Measurements from ENCODE around the gene DHX38.

- TF ChIP-seq POLR2A (IDR thresholded peaks at IDR 0.05) = peak in 1 of 2 donors; percentile 88
- TF ChIP-seq, protein P1, sequence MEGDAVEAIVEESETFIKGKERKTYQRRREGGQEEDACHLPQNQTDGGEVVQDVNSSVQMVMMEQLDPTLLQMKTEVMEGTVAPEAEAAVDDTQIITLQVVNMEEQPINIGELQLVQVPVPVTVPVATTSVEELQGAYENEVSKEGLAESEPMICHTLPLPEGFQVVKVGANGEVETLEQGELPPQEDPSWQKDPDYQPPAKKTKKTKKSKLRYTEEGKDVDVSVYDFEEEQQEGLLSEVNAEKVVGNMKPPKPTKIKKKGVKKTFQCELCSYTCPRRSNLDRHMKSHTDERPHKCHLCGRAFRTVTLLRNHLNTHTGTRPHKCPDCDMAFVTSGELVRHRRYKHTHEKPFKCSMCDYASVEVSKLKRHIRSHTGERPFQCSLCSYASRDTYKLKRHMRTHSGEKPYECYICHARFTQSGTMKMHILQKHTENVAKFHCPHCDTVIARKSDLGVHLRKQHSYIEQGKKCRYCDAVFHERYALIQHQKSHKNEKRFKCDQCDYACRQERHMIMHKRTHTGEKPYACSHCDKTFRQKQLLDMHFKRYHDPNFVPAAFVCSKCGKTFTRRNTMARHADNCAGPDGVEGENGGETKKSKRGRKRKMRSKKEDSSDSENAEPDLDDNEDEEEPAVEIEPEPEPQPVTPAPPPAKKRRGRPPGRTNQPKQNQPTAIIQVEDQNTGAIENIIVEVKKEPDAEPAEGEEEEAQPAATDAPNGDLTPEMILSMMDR (IDR thresholded peaks at IDR 0.05) = no peak
These were observed at the start of gene DHX38, which contains the start of gene TXNL4B for GRCh38 chr16:72093448-72094265.

Measured in thyroid gland (tissue), 4 donors.